Esophagus mucosa (tissue), 1 donor: Measurements from ENCODE around the gene CLTCL1. TPM values are rescaled to one million over a fixed set of nuclear protein-coding genes. Genes with fewer than 3 reads are reported as not detected.
"Not testable (repeated sequence)": the region's sequence is repeated elsewhere in the genome, so short reads cannot be mapped to it uniquely, and the experiment has no call there.

ENCODE experiments used
- ATAC-seq: fragments of 200-7000 bp; cut with Tn5 transposase; one replicate; pipeline ENCODE4 v1.9.1; 2020
- total RNA-seq: library from RNA; stranded (reverse); gene quantifications from one replicate; pipeline ENCODE4 v1.2.4, GENCODE V29; 2023
- donor health status: DM: yes; HTN: yes; CAD: no.

The CLTCL1 gene
- total RNA-seq, 1 donor from 2014 or later: 6.8 TPM

DNA sequence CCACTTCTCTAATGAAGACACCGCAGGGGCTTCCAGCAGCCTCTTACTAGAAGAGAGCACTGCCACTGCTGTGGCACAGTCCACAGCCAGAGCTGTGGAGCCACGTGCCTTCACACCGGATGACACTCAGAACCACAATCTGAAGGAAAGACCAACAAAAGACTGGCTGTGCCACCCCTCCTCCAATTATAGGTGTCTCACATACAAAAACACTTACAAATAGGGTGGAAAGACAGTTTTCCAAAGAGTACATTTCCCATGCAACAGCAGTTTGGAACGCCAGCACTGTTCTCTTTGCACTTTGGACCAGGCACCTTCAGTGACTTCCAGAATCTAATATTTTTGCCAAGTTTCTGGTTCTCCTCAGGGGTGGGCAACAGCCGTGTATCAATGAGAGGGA lies 74.9 kb downstream of the CLTCL1 start:
- no peak for ATAC-seq

DNA sequence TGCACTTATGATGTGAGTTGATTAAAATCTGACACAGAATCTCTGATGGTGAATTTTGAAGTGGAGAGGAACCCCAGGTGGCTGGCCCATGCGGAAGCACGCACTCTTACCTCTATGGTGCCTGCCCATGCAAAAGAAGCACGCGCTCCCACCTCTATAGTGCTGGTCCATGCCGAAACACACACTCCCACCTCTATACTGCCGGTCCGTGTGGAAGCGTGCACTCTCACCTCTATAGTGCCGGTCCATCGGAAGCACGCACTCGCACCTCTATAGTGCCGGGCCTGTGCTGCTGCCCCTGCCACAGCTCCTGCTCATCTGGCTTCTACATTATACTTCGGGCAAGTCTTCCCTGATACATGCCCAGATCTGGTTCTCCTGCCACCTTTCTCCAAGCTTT lies 76.2 kb downstream of the CLTCL1 start:
- ATAC-seq: peak; percentile 10

DNA sequence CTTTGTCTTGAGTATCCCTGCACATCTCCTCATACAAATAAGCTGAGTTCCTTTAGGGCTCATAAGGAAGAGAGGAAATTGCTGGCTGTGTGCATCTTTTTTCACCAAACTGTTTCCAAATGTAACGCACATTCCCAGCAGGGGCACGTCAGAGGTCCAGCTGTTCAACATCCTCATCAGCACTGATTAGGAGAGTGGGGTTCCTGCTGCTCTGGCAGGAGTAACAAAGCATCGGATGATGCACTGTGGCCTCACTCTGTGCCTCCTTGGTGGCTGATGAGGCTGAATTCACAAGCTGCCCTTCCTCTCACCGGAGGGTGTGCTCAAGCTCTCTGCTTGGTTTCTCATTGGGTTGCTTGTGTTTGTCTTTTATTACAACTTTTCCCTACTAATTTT lies 77.4 kb downstream of the CLTCL1 start:
- ATAC-seq: no peak

DNA sequence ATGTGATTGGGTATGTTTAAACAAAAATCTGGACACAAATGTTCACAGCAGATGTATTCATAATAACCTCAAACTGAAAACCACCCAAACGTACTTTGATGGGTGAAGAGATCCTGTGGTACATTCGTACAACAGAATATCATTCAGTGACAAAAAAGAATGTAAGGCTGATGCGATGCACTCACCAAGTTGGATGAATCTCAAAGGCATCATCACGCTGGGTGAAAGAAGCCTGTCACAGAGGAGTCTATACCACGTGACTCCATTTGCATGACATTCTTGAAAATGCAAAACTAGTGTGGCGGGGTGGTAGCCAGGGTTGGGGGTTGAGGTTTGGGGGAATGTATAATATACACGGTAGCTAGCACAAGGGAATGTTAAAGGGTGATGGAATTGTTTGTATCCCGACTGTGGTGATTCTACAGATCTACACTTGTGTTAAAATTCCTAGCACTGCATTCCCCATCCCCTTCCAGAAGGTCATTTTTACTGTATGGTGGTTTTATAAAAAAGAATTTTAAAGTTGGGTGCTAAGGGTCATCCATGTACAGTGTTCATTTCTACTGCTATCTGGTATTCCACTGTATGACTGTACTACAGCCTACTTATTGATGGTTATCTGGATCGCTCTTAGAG lies 78.0 kb downstream of the CLTCL1 start:
- ATAC-seq: no peak

DNA sequence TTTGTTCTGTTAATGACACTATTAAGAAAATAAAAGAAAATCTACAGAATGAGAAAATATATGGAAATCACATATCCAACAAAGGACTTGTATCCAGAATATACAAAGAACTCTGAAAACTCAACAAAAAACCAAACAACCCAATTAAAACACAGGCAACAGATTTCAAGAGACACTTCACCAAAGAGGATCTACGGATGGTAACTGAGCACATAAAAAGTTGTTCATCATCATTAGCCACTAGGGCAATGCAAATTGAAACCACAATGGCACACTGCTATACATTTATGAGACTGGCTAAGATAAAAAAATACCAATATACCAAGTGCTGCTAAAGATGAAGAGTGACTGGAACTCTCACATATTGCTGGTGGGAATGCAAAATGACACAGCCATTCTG lies 78.5 kb downstream of the CLTCL1 start:
- ATAC-seq: no peak

DNA sequence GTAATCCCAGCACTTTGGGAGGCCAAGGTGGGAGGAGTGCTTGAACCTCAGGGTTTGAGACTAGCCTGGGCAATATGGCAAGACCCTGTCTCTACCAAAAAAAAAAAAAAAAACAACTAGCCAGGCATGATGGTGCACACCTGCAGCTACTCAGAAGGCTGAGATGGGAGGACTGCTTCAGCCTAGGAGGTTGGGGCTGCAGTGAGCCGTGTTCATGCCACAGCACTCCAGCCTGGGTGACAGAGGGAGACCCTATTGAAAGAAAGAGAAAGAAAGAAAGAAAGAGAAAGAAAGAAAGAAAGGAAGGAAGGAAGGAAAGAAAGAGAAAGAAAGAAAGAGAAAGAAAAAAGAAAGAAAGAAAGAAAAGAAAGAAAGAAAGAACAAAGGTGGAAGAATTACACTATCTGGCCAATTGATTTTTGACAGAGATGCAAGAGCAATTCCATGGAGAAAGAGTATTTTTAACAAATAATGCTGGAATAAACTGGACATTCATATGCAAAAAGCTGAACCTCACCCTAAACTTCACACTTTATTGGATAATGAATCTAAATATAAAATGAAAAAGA lies 79.1 kb downstream of the CLTCL1 start:
- no peak for ATAC-seq

- ATAC-seq: no peak
Observed at GRCh38 chr22:19210188-19210587, 81.3 kb downstream of the CLTCL1 start.

DNA sequence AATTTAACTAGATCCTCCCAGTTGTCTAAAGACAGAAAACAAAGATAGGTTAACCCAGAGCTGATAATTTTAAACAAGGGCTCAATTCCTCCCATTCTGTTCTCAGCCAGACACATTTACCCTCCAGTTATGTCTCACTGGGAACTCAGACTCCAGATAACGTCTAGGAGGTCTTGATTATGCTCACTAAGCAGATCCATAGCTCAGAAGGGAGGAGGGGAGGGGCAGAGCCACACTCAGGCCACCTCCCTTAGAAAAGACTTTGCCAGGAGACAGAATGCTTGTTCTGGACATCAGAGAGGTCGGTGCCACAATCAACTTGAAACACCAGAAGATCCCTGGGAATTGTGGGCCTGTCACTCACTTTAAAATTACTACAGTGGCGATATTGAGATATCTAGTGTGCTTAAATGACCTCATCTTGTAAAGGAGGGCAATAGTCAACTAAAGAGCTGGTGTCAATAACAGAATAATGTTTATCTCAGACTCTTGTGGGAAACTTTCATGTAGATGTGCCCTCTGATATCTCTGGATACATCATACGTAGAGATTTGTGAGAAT lies 83.2 kb downstream of the CLTCL1 start:
- no peak for ATAC-seq

DNA sequence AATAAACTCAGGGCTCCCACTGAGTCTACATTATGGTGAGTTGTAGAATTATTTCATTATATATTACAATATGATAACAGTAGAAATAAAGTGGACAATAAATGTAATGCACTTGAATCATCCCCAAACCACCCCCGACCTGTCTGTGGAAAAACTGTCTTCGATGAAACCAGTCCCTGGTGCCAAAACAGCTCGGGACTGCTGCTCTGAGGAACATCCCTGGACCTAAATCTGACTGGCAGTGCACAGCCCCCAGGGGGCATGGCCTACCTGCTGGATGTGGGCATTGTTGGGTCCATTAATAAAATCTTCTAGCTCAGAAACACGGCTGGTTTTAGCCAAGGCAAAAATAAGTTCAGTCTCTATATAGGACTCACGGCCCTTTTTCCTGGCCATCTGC lies 83.6 kb downstream of the CLTCL1 start:
- no peak for ATAC-seq

DNA sequence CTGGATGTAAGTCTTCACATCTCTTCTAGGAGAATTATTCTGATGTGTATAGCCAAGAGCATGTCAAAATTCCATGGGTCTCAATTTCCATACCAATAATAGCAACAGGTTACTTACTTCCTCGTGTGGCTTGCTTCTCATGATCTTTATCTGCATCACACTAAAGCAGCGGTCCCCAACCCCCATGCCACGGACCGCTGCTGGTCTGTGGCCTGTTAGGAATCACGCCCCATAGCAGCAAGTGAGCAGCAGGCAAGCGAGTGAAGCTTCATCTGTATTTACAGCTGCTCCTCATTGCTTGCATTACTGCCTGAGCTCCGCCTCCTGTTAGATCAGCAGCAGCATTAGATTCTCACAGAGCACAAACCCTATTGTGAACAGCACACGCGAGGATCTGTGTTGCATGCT lies 84.1 kb downstream of the CLTCL1 start:
- no peak for ATAC-seq

DNA sequence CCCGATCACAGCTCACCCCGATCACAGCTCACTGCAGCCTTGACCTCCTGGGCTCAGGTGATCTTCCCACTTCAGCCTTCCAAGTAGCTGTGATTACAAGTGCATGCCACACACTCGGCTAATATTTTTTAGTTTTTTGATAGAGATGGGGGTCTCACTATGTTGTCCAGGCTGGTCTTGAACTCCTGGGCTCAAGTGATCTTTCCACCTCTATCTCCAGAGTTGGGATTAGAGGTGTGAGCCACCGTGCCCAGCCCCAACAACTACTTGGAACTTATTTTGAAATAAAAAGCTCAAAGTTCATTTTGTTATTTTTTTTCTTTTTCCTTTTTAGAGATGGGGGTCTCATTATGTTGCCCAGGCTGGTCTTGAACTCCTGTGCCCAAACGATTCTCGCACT lies 85.2 kb downstream of the CLTCL1 start:
- no peak for ATAC-seq

DNA sequence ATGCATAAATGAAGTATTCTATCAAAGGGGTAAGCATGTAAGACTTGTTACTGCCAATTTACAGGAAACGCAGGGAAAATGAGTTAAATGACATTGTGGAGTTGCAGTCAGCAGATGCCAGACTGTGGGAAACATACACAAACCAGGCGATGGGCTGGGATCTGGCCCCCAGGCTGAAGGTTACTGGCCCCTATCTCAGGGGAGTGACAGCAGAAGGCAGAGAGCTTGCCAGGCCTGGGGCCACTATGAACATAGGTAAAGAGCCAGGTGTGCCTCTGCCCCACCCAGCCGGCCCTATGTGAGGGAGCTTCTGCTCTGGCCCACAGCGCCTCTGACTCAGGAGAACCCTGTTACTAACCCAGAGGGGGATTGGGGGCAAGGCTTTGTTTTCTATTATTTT lies 86.9 kb downstream of the CLTCL1 start:
- no peak for ATAC-seq

DNA sequence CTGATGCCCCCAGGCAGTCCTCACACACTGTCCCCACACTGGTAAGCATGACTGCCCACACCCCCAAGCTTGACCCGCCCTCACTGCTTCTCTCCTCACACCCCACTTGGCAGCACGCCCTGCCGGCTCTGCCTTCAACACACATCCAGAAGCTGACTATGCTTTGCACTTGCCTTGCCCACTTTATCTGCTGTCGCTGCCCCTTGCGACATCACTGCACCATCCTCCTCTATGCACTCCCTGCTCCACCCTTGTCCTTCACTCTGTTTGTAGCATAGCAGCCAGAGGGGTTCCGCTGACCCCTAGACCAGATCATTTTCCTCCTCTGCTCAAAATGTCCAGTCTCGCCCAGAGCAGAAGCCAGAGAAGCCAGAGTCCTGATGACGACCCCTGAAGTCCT lies 87.7 kb downstream of the CLTCL1 start:
- no peak for ATAC-seq

- not testable (repeated sequence) for ATAC-seq
Observed at GRCh38 chr22:19202799-19203186, 88.7 kb downstream of the CLTCL1 start.

- peak; percentile 57 for ATAC-seq
Observed at GRCh38 chr22:19201869-19202798, 89.4 kb downstream of the CLTCL1 start.

GRCh38 chr22:19201130-19201868 lies 90.2 kb downstream of the CLTCL1 start:
- no peak for ATAC-seq

- no peak for ATAC-seq
Observed at GRCh38 chr22:19199479-19199878, 92.0 kb downstream of the CLTCL1 start.

GRCh38 chr22:19197997-19198865 lies 93.3 kb downstream of the CLTCL1 start:
- ATAC-seq: no peak

DNA sequence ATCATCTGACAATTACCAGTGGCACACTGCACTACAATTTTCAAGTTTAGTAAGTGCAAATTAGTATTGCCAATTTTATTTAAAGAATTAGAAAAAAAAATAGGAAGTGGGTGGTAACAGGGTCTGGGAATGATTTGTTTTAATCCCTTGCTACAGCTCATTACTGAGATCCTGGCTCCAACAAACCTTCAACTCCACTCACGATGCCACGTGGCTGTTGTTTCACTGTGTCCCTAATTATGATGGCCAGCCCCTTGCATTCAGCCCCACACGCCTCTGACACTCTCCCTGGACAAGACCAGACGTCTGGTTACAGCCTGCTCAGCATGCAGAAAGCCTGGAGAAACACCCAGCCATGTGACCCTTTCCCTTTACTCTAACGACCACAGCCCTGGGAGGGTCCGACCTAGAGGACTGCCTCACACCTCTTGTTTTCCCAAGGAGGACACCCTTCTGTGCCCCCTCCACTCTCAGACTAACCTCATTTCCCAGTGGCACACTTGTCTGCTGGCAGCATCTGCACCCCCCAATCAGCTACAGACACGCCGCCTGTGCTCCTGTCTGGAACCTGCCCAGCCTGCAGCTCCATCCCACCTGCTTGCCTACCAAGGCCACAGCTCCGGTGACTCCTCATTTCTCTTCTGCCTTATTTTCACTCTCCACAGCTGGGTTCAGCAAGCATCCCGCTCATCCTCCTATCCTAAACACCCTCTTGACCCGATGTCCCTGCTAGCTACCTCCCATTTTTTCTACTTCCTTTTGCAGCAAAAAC lies 94.5 kb downstream of the CLTCL1 start:
- ATAC-seq: no peak

GRCh38 chr22:19195796-19196731 lies 95.5 kb downstream of the CLTCL1 start:
- ATAC-seq: no peak
